GM18498 (cell line): ENCODE data around the gene DRD3.

Experiments used
- ATAC-seq: cut with Tn5 transposase; IDR thresholded peaks from one replicate; pipeline ENCODE4 v1.9.1; 2021; ENCODE audit warnings: mild to moderate bottlenecking, moderate library complexity; ENCODE audit not compliant: unreplicated experiment

The DRD3 gene

GRCh38 chr3:114186501-114186900, 7.6 kb upstream of the DRD3 start:
- ATAC-seq = no peak

- no peak for ATAC-seq
These were observed 723 bp upstream of the DRD3 start for GRCh38 chr3:114179575-114179974.

GRCh38 chr3:114176890-114177289, 2.0 kb downstream of the DRD3 start:
- ATAC-seq = no peak

GRCh38 chr3:114176487-114176886, 2.4 kb downstream of the DRD3 start:
- ATAC-seq = no peak

- no peak for ATAC-seq
These were observed 3.5 kb downstream of the DRD3 start for GRCh38 chr3:114175204-114175987.

GRCh38 chr3:114171677-114172076, 7.2 kb downstream of the DRD3 start:
- ATAC-seq = no peak

GRCh38 chr3:114168150-114168549, 10.7 kb downstream of the DRD3 start:
- ATAC-seq = no peak

- no peak for ATAC-seq
These were observed 21.5 kb downstream of the DRD3 start for GRCh38 chr3:114157321-114157720.

GRCh38 chr3:114155370-114155821, 23.5 kb downstream of the DRD3 start:
- no peak for ATAC-seq

GRCh38 chr3:114154321-114154821, 24.5 kb downstream of the DRD3 start:
- no peak for ATAC-seq

- ATAC-seq = peak; percentile 93
These were observed 26.2 kb downstream of the DRD3 start for GRCh38 chr3:114152519-114153151.

GRCh38 chr3:114151091-114151490, 27.8 kb downstream of the DRD3 start:
- ATAC-seq = no peak

- no peak for ATAC-seq
These were observed 31.6 kb downstream of the DRD3 start for GRCh38 chr3:114147251-114147650.

- ATAC-seq = no peak
These were observed 33.8 kb downstream of the DRD3 start for GRCh38 chr3:114144909-114145688.

- no peak for ATAC-seq
These were observed 35.0 kb downstream of the DRD3 start for GRCh38 chr3:114143817-114144216.

GRCh38 chr3:114139836-114140235, 39.0 kb downstream of the DRD3 start:
- ATAC-seq = no peak

GRCh38 chr3:114133947-114134346, 44.9 kb downstream of the DRD3 start:
- no peak for ATAC-seq

- no peak for ATAC-seq
These were observed 46.4 kb downstream of the DRD3 start for GRCh38 chr3:114132500-114132899.

- ATAC-seq = no peak
These were observed 50.0 kb downstream of the DRD3 start for GRCh38 chr3:114128826-114129225.

GRCh38 chr3:114128231-114128630, 50.6 kb downstream of the DRD3 start:
- no peak for ATAC-seq

GRCh38 chr3:114127517-114127916, 51.3 kb downstream of the DRD3 start:
- no peak for ATAC-seq
